Measurements from ENCODE around the gene FGF5.
"Not testable (repeated sequence)": the region's sequence is repeated elsewhere in the genome, so short reads cannot be mapped to it uniquely, and the experiment has no call there.

FGF5 gene, protein sequence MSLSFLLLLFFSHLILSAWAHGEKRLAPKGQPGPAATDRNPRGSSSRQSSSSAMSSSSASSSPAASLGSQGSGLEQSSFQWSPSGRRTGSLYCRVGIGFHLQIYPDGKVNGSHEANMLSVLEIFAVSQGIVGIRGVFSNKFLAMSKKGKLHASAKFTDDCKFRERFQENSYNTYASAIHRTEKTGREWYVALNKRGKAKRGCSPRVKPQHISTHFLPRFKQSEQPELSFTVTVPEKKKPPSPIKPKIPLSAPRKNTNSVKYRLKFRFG

DNA sequence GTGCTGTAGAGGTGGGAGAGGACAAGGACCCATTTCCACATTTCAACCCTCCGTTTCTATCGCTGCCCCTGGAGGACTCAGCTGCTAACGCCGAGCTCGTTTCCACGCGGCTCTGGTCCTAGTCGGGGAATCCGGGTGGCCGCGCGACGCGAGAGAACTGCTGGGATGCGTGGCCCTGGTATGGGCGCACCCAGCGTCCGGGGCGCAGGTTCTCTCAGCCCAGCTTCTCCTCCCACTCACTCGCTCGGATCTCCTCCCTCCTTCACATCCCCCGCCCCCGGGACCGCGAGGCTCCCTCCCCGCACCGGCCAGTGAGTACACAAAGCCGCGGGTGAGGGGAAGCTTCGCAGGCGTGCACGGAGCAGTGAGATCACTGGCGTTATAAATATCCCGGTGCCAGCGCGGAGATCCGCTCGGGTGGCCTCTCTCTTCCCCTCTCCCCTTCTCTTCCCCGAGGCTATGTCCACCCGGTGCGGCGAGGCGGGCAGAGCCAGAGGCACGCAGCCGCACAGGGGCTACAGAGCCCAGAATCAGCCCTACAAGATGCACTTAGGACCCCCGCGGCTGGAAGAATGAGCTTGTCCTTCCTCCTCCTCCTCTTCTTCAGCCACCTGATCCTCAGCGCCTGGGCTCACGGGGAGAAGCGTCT is at the start of gene FGF5:
FGF5 (plus strand) TSS at position 412 of the 649 bp plus-strand sequence; CDS start at position 573, 161 bp downstream.
- DNase-seq, result no peak

DNA sequence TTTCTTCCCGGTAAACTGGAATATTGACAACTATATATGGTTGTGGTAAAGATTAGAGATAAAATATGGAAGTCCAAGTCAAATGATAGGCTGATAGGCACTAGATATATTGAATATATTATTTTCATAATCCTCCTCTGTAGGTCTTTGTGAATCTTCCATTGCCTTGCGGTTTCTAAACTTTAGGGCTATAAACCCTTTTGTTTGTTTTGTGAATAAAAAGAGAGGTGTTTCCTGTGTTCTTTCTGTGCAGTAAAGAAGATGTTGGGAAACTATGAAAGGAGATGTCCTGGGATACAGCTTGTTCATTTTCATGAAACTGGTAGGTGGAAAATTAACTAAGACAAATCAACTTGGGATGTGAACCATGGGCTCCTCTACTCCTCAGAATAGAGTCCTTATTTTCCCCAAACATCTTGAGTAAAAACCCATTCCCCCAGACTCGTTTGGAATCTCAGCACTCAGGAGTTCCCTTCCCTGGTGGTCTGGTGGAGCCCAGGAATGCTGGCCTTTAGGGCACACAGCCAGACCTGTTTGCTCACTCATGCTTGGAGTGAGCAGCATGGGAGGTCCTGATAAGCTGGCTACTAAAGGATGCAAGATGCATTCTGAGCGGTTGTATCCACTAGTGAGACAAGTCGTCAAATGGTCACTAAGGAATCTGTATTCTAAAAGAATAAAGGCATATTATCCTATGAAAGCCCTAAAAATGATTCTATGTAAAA is 47.0 kb upstream of the FGF5 start:
- DNase-seq, result no peak

DNA sequence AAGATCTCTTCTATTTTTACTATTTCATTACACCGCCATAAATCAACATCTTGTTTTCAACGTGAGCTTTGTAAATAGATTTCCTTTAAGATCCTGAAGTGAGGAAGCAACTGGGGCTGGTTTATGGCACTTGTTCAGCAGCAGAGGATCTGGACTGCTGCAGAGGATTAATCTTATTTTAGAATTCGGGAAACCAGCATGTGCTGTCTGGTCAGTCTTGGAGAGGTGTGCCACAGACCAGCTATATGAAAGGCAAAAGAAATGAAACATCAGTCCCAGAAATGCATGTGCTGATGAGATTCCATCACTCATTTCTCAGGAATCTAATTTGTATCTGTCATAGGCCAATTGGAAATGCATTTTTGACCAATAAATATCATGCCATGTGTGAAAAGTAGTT is 45.8 kb upstream of the FGF5 start:
- no peak for DNase-seq

DNA sequence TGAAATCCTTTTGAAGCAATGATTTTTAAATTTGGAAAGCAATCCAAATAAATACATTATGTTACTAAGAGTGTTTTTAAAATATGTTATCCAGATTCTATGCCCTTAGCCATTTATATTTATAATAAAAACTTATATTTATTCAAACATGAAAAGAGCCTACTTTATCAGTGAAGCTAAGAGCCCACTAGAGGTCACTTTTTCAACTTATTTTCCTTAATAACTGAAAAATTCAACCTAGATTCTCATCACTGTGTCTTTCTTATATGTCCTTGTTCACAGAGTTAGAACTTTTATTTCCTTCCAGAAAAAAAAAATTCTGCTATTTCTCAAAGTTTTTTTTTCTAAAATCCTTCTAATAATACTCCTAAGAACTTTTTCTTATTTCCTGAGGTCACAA is 45.3 kb upstream of the FGF5 start:
- no peak for DNase-seq

DNA sequence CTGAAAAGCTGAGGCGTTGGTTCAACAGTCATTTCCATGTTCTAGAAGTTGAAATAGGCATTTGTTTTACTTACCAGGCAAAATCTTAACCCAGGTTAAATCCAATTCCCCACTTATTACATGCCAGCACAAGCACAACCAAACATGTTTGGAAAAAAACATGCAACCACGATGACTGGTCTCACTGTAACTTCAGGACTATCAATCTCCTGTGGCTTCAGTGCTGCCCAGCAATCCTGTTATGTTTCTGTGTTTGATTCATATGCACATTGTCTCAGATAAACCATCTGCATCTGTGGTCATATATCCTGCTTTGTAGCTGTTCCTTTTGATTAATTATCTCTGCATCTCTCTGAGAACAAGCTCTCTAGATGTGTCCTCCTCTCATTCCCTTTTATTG is 40.9 kb upstream of the FGF5 start:
- DNase-seq, result no peak

DNA sequence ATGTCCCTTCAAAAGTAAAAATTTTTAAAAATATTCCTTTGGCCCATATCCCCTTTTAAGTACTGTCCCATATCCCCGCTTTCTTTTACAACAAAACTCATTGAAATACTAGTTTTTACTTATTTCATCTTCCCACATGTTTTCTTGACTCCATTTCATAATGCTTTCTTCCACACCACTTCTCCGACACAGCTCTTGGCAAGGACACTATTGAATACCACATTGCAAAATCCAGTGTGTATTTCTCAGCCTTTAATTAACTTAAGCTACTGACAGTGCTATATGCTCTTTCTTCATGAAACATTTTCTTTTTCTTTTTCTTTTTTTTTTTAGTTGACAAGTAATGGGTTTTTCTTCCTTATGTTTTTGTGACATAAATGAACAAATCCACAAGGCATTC is 40.4 kb upstream of the FGF5 start:
- no peak for DNase-seq

DNA sequence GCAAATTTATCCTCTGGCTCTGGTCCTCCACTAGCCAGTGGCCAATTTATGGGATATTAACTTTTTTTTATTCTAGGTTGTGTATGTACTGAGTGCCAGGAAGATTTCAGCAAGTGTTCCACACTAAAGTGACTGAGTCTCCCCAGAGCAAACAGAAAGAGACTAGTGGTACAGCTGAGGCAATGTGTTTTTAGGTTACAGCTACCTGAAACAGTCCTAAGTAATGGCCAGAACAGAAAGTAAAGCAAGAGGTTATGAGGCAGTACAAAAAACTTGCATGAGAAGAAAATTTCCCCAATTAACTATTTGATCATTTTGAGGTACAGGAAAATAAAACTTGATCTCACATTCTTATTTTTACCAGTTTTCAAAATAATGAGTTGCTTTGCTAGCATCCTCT is 38.0 kb upstream of the FGF5 start:
- DNase-seq, result no peak

DNA sequence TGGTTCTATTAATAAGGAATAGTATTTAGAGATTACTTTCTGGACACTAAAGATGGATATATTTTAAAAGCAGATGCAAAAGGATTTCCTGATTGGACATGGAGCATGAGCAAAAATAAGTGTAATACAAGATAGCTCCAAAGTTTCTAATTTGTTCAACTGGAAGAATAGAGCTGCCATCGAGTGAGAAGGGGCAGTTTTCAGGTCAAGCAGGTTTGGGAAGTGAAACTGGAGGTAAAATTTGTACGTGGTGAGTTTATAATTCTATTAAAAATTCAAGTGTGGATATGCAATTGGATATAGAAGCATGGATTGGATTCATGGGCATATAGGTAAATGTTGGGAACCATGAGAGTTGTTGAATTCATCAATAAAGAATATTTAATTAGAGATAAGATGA is 37.3 kb upstream of the FGF5 start:
- DNase-seq, result no peak

DNA sequence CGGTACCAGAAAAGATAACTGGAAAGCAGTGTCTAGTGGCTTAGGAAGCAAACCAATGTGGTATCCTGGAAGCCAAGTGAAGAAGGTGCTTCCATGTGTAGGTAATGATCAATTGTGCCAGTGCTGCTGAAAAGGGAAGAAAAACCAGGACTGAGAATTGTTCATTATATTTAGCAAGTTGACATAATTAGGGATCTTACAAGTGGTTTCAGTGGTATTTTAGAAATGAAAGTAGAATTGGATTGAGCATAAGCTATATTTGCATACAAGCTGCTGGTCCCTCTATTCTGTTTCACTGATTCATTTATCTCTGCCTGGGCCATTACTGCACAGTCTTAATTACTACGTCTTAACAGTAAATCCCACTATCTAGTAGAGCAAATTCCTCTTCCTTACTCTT is 36.9 kb upstream of the FGF5 start:
- no peak for DNase-seq

DNA sequence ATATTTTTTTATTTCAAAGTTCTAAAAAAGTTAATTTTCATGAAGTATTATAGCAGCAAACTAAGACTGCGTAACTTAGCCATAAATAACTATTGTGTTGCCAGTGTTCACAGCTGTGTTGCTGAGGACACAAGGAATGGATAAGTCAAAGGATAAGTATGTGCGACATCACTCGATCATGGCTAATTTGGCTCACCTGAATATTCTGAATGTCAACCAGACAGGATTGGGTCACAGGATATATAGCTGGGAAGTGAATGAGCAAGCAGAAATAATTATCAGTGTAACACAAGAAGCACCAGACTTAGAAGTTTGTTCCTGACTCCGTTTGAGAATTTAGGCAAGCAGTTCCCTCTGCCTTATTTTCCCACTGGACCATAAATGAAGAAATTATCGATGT is 35.3 kb upstream of the FGF5 start:
- no peak for DNase-seq

DNA sequence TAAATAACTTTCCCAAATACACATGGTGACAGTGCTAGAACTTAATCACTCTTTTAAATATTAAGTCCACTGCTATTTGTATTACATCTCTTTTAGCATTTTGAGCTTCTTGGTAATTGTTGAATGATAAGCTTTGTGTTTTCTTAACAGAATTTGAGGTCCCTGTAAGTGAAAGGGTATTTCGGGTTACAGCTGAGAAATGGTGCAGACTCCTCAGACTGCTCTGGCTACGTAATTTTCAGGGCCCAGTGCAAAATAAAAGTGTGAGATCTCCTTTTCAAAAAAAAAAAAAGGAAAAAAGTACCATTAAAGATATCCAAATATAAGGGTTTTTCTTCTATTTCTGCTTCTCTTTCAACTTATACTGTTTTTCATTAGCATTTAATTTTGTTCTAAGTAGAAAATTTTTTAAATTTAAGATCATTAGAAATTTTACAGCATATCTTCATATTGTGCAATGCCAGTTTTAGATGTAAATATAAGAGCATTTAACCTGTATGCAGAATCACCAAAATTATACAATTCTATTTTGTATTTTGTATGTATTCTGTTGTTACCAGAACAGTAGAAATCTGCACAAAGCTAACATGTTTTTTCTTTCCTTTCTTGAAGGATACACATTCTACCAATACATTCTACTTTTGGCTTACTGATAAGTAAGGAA is 33.6 kb upstream of the FGF5 start:
- no peak for DNase-seq

DNA sequence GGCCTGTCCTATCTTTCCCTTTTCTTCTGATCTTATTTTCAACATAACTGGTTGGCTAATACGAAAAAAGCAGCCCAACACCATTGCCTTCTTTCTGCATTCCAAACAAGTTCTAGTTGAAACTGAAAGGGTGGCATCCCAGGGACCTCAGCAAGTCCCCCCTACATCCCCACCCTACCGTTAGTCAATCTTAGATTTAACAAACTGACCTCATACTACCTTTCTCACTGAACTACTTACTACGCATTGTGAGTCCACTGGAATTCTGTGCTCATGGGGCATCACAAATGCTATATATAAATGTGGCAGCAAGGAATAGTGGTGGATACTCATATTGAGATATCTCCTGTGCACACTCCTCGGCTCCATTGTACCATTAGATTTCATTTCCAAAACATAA is 33.1 kb upstream of the FGF5 start:
- DNase-seq, result no peak

DNA sequence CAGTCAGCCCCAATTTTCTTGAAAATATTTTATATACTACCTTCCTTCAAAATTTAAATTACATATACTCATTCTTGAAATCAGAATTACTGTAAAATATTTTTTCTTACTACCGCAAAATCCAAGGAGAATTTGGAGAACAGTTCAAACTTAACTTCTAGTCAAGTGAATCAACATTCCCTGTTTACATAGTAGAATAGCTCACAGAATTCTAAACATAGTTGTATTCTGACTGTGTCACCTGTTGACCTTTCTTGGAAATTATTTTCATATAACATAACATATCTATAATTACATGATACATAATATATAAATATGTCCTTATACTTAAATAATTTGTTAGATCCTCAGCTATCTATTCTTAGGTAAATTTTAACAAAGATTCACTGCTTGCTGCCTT is 31.0 kb upstream of the FGF5 start:
- no peak for DNase-seq

DNA sequence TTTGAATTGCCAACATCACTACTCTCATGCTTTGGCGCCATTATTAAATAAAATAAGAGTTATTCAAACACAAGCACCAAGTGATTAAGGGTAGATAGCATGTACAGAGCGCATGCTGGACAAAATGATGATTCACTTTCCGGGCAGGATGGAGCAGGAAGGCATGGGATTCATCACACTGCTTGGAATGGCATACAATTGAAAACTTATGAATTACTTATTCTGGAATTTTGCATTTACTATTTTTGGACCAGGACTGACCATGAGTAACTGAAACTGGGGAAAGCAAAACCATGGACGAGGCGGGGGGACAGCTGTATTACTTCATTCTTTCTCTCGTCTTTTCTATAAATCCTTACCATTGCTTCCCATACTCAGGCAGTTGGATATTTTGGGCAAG is 28.5 kb upstream of the FGF5 start:
- no peak for DNase-seq

DNA sequence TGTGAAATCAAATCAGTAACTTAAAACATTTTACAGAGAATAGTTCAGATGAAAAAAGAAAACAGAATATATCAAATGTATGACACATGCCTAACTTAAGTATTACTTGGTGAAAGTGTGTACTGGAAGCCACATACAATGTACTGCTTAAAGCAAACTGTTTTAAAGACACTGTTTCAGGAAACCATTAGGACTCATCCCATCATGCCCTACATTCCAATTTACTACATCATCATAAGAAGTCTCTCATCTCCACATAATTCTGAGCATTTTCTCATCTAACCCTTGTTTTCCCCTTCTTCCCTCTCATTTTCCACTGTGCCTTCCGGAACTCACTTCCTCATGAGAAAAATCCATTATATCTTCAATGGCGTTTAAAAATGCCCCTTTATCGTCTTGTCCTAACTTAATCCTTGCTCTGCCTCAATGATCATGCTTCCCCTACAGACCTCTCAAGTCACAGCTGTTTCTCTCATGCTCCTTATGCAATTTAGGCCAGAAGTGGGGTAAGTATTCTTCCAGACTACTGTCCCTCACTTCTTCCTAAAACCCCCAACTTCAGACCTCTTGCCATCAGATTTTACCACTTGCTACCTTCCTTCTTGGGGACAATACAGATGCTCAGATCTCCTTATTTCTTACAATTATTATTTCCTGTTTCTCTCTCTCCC is 26.8 kb upstream of the FGF5 start:
- no peak for DNase-seq

DNA sequence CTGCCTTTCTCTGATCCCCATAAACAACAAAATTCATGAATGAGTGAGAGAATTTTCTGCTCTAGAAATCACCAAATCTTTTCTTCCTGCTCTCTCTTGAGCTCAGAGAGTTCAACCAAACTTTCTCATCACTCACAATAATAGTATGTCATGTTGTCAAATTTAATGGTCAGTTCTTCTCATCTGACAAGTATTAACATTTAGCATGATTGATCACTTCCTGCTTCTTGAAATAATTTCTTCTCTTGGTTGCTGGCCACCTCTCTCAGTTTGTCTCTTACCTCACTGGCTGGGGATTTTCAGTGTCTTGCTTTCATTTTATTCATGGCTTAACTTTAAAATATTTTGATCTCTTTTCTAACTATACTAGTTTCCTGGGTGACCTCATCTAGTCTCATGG is 25.5 kb upstream of the FGF5 start:
- DNase-seq, result no peak

DNA sequence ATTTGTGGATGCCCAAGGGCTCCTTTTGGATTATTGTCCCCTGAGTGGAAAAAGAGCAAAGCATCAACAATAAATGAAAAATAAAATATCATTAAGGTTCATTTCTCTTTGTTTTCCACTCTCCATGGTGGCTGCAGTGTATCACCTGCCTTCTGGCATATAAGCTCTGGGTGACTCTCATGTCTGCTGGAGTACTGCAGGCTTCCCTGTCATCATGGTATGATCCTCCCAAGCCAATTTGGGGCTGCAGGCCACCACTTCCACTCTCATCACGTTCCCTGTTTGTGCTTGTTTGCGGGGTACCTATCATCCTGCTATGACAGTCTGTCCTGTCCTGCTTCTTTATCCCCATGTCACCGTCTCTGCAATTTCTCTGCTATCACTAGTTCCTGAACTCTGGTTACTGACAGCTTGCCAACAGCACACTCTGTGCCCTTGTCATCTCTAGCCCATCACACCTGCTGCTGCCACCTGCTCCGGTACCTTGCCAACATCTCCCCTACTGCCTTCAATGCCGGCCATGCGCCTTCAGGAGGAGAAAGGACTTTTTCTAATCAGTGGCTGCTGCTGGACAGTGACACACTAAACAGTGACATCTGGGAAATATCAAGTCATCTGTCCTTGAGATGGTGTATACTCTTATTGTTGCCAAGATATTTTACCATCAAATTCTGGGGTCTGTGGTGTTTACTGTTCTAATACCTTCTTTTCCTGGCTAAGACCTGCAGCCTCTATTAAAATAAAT is 23.0 kb upstream of the FGF5 start:
- no peak for DNase-seq

DNA sequence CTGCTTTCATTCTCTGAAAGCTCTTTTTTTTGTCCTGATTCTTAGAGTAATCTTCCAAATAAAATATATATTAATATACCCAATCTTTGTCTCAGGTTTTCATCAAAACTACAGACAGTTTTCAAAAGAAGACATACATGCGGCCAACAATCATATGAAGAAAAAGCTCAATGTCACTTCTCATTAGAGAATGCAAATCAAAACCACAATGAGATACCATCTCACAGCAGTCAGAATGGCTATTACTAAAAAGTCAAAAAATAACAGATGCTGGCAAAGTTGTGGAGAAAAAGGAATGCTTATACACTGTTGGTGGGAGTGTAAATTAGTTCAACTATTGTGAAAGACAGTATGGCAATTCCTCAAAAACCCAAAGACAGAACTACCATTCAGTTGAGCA is 19.0 kb upstream of the FGF5 start:
- not testable (repeated sequence) for DNase-seq

DNA sequence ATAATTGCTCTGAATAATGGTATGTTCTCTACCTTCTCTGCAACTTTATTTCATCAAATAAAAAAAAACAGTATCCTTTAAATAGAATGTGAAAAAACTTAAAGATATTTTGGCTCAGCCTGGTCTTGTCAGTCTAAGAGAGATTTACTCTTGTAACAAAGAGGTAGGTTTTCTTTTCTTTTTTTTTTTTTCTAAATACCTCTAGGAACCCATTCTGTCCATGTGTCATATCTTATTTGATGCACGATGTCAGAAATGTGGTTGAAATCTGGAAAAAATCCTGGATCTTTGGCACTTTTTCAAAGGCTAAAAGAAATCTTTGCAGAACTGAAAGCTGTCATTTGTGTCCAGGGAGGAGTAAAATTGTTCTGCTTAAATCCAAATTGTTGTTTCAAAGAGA is 17.3 kb upstream of the FGF5 start:
- DNase-seq, result no peak

DNA sequence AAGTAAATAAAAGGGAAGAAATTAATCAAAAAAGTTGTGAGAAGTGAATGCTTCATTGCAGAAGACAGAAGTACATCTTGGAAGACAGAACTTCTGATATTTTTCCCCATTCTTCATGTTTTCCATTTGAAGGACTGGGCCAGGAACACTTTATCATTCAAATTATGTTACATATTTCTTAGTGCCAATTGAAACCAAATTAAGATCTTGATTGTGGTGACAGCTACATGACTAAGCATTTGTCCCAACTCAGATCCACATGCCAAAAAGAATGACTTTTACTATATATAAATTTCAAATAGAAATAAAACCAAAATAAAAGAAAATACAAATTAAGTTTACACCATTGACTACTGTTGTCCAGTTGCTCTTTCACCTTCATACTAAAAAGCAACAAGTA is 14.0 kb upstream of the FGF5 start:
- DNase-seq, result no peak

DNA sequence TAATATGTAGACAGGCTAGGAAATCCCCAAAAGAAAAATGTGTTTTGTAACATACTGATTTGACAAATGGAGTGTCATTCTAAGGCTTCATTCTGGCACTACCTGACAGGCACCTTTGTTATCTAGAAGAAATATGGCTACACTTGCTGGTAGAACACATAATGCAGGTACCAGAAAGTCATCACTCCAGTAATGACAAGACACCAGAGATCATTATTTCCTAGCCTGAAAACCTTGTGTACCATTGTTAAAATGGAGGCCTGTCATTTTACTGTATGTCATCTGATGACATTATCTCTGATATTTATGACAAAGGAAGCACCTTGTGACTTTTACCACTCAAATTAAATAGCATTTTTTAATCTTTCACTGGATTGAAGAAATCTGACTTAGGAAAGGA is 13.5 kb upstream of the FGF5 start:
- no peak for DNase-seq

DNA sequence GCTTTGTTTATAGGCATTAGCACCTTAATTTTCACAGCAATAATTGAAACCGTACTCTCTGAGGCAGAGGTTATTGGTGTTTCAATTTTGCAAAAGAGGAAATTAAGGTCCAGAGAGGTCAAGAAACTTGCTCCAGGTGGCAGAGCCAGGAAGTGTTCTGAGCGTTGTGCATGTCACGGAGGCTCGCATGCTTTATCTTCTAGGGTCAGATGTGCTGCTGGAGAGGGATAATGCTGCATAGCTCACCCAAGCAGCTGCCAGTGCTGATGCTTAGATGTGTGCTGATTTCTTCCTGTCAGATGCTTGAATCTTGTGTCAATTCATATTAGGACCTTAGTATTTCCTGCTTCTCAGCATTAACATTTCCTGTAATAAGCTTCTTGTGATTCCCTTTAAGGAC is 13.0 kb upstream of the FGF5 start:
- no peak for DNase-seq

DNA sequence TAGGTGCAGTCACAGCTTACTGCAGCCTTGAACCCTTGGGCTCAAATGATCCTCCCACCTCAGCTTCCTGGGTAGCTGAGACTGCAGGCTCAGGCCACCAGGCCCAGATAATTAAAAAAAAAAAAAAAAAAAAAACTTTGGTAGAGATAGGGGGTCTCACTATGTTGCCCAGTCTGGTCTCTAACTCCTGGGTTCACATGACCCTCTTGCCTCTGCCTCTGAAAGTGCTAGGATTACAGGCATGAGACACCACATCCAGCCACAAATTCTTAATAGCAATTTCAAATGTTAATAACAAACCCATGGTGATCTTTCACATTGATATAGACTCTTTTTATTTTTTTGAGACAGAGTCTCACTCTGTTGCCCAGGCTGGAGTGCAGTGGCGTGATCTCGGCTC is 12.3 kb upstream of the FGF5 start:
- DNase-seq, result no peak

Data from activated CD8-positive, alpha-beta memory T cell treated with anti-CD3 and anti-CD28 coated beads, Interleukin-2, amount 50 U/mL, for 4 hours (primary cell).